H1 (cell line): Measurements from ENCODE around the gene AGER.

Experiments
- EZH2 ChIP-seq: fragments of 200-600 bp; sonication (generic); IDR thresholded peaks from 2 replicates; pipeline ENCODE4 v1.7.1; 2012; ENCODE audit warnings: low read depth, mild to moderate bottlenecking, moderate library complexity, low read length, inconsistent platforms; ENCODE audit not compliant: severe bottlenecking
- POLR2A ChIP-seq, 2 experiments: IDR thresholded peaks; 1 replicate in 1 of 2; 2 replicates in 1 of 2; pipeline ENCODE4 v1.6.1; 2011; ENCODE audit warnings: low read depth in 2 of 2, low read length in 2 of 2, mild to moderate bottlenecking in 2 of 2; ENCODE audit errors: control extremely low read depth in 1 of 2
- RNF2 ChIP-seq: fragments of 200-900, 300-1000 bp; sonication (generic); IDR thresholded peaks from 2 replicates; pipeline ENCODE4 v1.7.1; 2016; ENCODE audit warnings: borderline replicate concordance, low read depth, mild to moderate bottlenecking, antibody characterized with exemption, low read length; ENCODE audit not compliant: poor library complexity, severe bottlenecking; ENCODE audit errors: missing control alignments
- SP4 ChIP-seq: IDR thresholded peaks from 2 replicates; pipeline ENCODE4 v1.6.1; 2012; ENCODE audit warnings: low read length, inconsistent platforms
- SUZ12 ChIP-seq: fragments of 200-600 bp; sonication (generic); IDR thresholded peaks from 2 replicates; pipeline ENCODE4 v1.6.1; 2012; ENCODE audit warnings: mild to moderate bottlenecking, inconsistent platforms, low read length, moderate library complexity, mixed read lengths
- TF ChIP-seq, protein P1 (sequence below), 3 experiments: IDR thresholded peaks; 1 replicate in 2 of 3; 2 replicates in 1 of 3; pipeline versions ENCODE4 v1.5.1 to v1.6.1; 2011; ENCODE audit warnings: low read length in 3 of 3, mild to moderate bottlenecking in 3 of 3, inconsistent platforms in 2 of 3, low read depth in 1 of 3, moderate library complexity in 1 of 3; ENCODE audit not compliant: insufficient read depth in 1 of 3; ENCODE audit errors: control extremely low read depth in 1 of 3
- TF ChIP-seq, protein P2 (sequence below): IDR thresholded peaks from 2 replicates; pipeline ENCODE4 v1.6.1; 2012; ENCODE audit warnings: inconsistent platforms

DNA sequence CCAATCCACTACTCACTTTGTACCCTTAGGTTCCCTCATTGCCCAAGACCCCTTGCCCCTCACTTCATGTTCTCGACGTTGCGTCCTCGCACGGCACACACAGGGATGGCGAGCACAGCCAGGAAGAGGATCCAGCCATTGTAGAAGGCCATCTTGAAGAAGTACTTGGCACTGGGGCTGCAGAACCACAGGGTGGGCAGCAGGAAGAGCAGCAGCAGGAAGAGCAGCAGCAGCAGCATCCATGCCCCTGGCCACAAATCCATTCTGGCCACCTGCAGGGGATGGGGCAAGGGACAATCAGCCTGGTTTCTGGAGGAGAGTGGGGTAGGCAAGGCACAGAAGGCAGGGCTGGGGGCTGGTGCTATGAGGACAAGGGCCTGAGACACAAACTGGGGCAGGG lies 12.8 kb downstream of the AGER start:
- TF ChIP-seq, protein P1, sequence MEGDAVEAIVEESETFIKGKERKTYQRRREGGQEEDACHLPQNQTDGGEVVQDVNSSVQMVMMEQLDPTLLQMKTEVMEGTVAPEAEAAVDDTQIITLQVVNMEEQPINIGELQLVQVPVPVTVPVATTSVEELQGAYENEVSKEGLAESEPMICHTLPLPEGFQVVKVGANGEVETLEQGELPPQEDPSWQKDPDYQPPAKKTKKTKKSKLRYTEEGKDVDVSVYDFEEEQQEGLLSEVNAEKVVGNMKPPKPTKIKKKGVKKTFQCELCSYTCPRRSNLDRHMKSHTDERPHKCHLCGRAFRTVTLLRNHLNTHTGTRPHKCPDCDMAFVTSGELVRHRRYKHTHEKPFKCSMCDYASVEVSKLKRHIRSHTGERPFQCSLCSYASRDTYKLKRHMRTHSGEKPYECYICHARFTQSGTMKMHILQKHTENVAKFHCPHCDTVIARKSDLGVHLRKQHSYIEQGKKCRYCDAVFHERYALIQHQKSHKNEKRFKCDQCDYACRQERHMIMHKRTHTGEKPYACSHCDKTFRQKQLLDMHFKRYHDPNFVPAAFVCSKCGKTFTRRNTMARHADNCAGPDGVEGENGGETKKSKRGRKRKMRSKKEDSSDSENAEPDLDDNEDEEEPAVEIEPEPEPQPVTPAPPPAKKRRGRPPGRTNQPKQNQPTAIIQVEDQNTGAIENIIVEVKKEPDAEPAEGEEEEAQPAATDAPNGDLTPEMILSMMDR (IDR thresholded peaks at IDR 0.05; ENCODE audit: control extremely low read depth in 1 of 3, insufficient read depth in 1 of 3, low read depth in 1 of 3, low read length in 3 of 3), result no peak
- TF ChIP-seq RNF2 (no peak), EZH2 (no peak), SUZ12 (no peak), SP4 (no peak), POLR2A (IDR thresholded peaks at IDR 0.05; ENCODE audit: control extremely low read depth in 1 of 2, low read depth in 2 of 2, low read length in 2 of 2) (no peak)
- TF ChIP-seq, protein P2, sequence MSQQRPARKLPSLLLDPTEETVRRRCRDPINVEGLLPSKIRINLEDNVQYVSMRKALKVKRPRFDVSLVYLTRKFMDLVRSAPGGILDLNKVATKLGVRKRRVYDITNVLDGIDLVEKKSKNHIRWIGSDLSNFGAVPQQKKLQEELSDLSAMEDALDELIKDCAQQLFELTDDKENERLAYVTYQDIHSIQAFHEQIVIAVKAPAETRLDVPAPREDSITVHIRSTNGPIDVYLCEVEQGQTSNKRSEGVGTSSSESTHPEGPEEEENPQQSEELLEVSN, result no peak
